Fibroblast of lung (primary cell): Measurements from ENCODE around the gene CMSS1. TPM values are rescaled to one million over a fixed set of nuclear protein-coding genes. Genes with fewer than 3 reads are reported as not detected.

Experiments
- DNase-seq, 2 donors: peaks; one replicate each; pipeline versions ENCODE4 v3.0.0 to v3.0.0-alpha.2; 2010; ENCODE audit warnings: low read depth in 2 of 2
- H2AFZ ChIP-seq: 2 replicates; pipeline ENCODE4 v1.5.1; 2012; ENCODE audit warnings: low read length, control low read depth, inconsistent platforms
- H3K27ac ChIP-seq: 2 replicates; pipeline ENCODE4 v1.5.1; 2011; ENCODE audit warnings: low read length, control low read depth; ENCODE audit not compliant: insufficient read depth
- H3K27me3 ChIP-seq: 2 replicates; pipeline ENCODE4 v1.5.1; 2011; ENCODE audit warnings: mild to moderate bottlenecking, low read length; ENCODE audit not compliant: control insufficient read depth, insufficient read depth
- H3K36me3 ChIP-seq: 2 replicates; pipeline ENCODE4 v1.5.1; 2011; ENCODE audit warnings: low read length; ENCODE audit not compliant: control insufficient read depth, insufficient read depth
- H3K4me1 ChIP-seq: 2 replicates; pipeline ENCODE4 v1.5.1; 2011; ENCODE audit warnings: low read length; ENCODE audit not compliant: control insufficient read depth, insufficient read depth; ENCODE audit errors: extremely low read depth
- H3K4me2 ChIP-seq: 2 replicates; pipeline ENCODE4 v1.5.1; 2011; ENCODE audit warnings: low read length, control low read depth; ENCODE audit not compliant: insufficient read depth; ENCODE audit errors: extremely low read depth
- H3K4me3 ChIP-seq, 4 experiments: fragments of 200-600 bp in 1 of 4; sonication (generic) in 1 of 4; replicated peaks in 1 of 4; 2 replicates each; pipeline ENCODE4 v1.5.1; 2011 to 2016; ENCODE audit warnings: low read length in 4 of 4, low read depth in 3 of 4, mild to moderate bottlenecking in 3 of 4, control low read depth in 2 of 4, inconsistent platforms in 1 of 4, mixed read lengths in 1 of 4; ENCODE audit not compliant: insufficient read depth in 1 of 4; ENCODE audit errors: control extremely low read depth in 1 of 4
- H3K79me2 ChIP-seq: 2 replicates; pipeline ENCODE4 v1.5.1; 2012; ENCODE audit warnings: mild to moderate bottlenecking, low read length, inconsistent platforms; ENCODE audit not compliant: control insufficient read depth, insufficient read depth
- H3K9ac ChIP-seq: 2 replicates; pipeline ENCODE4 v1.5.1; 2011; ENCODE audit warnings: mild to moderate bottlenecking, low read length, control low read depth; ENCODE audit not compliant: insufficient read depth
- H3K9me3 ChIP-seq: 2 replicates; pipeline ENCODE4 v1.5.1; 2012; ENCODE audit warnings: low read depth, low read length; ENCODE audit not compliant: control insufficient read depth, insufficient read depth
- H4K20me1 ChIP-seq: 2 replicates; pipeline ENCODE4 v1.5.1; 2011; ENCODE audit warnings: low read length; ENCODE audit not compliant: control insufficient read depth, insufficient read depth; ENCODE audit errors: extremely low read depth
- CTCF ChIP-seq, 2 donors: IDR thresholded peaks in 1 of 2; conservative IDR thresholded peaks in 1 of 2; 1 replicate in 1 of 2; 2 replicates in 1 of 2; pipeline ENCODE4 v1.5.1; 2011 to 2012; ENCODE audit warnings: low read length in 2 of 2, control low read depth in 1 of 2, inconsistent platforms in 1 of 2, low read depth in 1 of 2, mild to moderate bottlenecking in 1 of 2
- EZH2 ChIP-seq: IDR thresholded peaks from 2 replicates; pipeline ENCODE4 v1.5.1; 2012; ENCODE audit warnings: low read length, control low read depth, mild to moderate bottlenecking; ENCODE audit errors: missing control alignments
- polyA plus RNA-seq, 2 donors: library from polyadenylated mRNA; depleted of rRNA in 1 of 2; stranded (reverse) in 1 of 2; unstranded in 1 of 2; fragments of >200 nt; gene quantifications; 2 replicates each; pipeline ENCODE4 v1.2.1, GENCODE V29; 2011 to 2012; ENCODE audit warnings: missing spikeins in 1 of 2
- total RNA-seq: library from RNA; depleted of rRNA; stranded (reverse); fragments of >200 nt; gene quantifications from 2 replicates; pipeline ENCODE4 v1.2.1, GENCODE V29; 2014

CMSS1 gene
- total and polyA plus RNA-seq, 2 donors (not counting 1 experiment from before 2014, with no cell fraction given) = 6.9 to 13.2 TPM

GRCh38 chr3:99939876-99940275 is 122.2 kb downstream of the CMSS1 start:
- Histone ChIP-seq H3K79me2 (no peaks in the 10 kb centered on the region), H2AFZ (no peak overlapping the region), H3K4me1 (peaks cover 9% of the 10 kb centered on the region), H3K27me3 (no peaks in the 10 kb centered on the region), H3K9me3 (no peaks in the 10 kb centered on the region), H3K36me3 (no peaks in the 10 kb centered on the region), H3K4me3 (no peak overlapping the region), H4K20me1 (no peaks in the 10 kb centered on the region), H3K27ac (no peak overlapping the region), H3K4me2 (no peak overlapping the region), H3K9ac (no peak overlapping the region)
- DNase-seq = peak in 1 of 2 donors; percentile 49
- TF ChIP-seq EZH2 (no peak), CTCF (conservative IDR thresholded peaks at IDR 0.05 in 1 of 2, IDR thresholded peaks at IDR 0.05 in 1 of 2; ENCODE audit: low read depth in 1 of 2, low read length in 2 of 2) (no peak)

GRCh38 chr3:99940350-99940749 is 122.7 kb downstream of the CMSS1 start:
- no peaks in the 10 kb centered on the region for H3K9me3 ChIP-seq
- no peak overlapping the region for H3K9ac ChIP-seq
- H3K4me3 ChIP-seq = no peak overlapping the region
- no peak overlapping the region for H2AFZ ChIP-seq
- H3K79me2 ChIP-seq = no peaks in the 10 kb centered on the region
- DNase-seq = no peak
- H3K4me2 ChIP-seq = no peak overlapping the region
- peaks cover 9% of the 10 kb centered on the region for H3K4me1 ChIP-seq
- H3K36me3 ChIP-seq = no peaks in the 10 kb centered on the region
- no peaks in the 10 kb centered on the region for H3K27me3 ChIP-seq
- TF ChIP-seq EZH2 (no peak), CTCF (conservative IDR thresholded peaks at IDR 0.05 in 1 of 2, IDR thresholded peaks at IDR 0.05 in 1 of 2; ENCODE audit: low read depth in 1 of 2, low read length in 2 of 2) (no peak)
- H3K27ac ChIP-seq = no peak overlapping the region
- no peaks in the 10 kb centered on the region for H4K20me1 ChIP-seq

- H3K79me2 ChIP-seq = no peaks in the 10 kb centered on the region
- no peaks in the 10 kb centered on the region for H3K9me3 ChIP-seq
- DNase-seq = no peak
- no peak overlapping the region for H3K27ac ChIP-seq
- no peak overlapping the region for H3K4me3 ChIP-seq
- peaks cover 9% of the 10 kb centered on the region for H3K4me1 ChIP-seq
- H3K4me2 ChIP-seq = no peak overlapping the region
- no peaks in the 10 kb centered on the region for H4K20me1 ChIP-seq
- no peaks in the 10 kb centered on the region for H3K36me3 ChIP-seq
- no peaks in the 10 kb centered on the region for H3K27me3 ChIP-seq
- no peak overlapping the region for H2AFZ ChIP-seq
- TF ChIP-seq CTCF (conservative IDR thresholded peaks at IDR 0.05 in 1 of 2, IDR thresholded peaks at IDR 0.05 in 1 of 2; ENCODE audit: low read depth in 1 of 2, low read length in 2 of 2) = no peak
- no peak overlapping the region for H3K9ac ChIP-seq
These were observed 123.5 kb downstream of the CMSS1 start for GRCh38 chr3:99941211-99941610.
